Measurements from ENCODE around the gene RBM20. TPM values are rescaled to one million over a fixed set of nuclear protein-coding genes. Genes with fewer than 3 reads are reported as not detected.

Gene RBM20
- polyA plus RNA-seq, 1 donor (not counting 4 experiments of a cell fraction or from before 2014, with no cell fraction given): 0.01 TPM

DNA sequence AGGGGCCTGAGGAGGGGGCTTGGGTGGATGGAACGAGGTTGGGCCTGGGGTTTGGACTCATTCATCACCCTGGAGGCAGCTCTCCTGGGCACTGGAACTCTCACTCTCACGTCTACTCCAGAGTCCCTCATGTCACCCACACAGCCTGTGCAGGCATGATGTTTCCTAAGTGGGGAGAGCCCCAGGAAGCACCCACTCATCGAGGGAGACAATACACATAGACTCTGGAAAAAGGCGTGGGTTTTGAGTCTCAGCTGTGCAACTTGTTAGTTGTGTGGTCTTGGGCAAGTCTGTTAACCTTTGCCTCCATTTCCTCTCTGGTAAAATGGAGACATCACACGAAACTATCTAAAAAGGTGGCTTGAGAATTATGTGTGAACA, 25.9 kb upstream of the RBM20 start:
- H3K4me3 ChIP-seq (ENCODE audit: control insufficient read depth in 2 of 3, extremely low read depth in 1 of 3, insufficient read depth in 2 of 3, low read depth in 1 of 3, low read length in 3 of 3): no peak overlapping the region
- H4K20me1 ChIP-seq (ENCODE audit: control insufficient read depth, extremely low read depth, insufficient read depth, low read length): no peaks in the 10 kb centered on the region
- no peak for DNase-seq (ENCODE audit: low read depth, low spot score)
- no peaks in the 10 kb centered on the region for H3K79me2 ChIP-seq (ENCODE audit: control insufficient read depth, insufficient read depth, low read length)
- no peak overlapping the region for H3K9ac ChIP-seq (ENCODE audit: control insufficient read depth, extremely low read depth, insufficient read depth, low read length)
- TF ChIP-seq, protein P1, sequence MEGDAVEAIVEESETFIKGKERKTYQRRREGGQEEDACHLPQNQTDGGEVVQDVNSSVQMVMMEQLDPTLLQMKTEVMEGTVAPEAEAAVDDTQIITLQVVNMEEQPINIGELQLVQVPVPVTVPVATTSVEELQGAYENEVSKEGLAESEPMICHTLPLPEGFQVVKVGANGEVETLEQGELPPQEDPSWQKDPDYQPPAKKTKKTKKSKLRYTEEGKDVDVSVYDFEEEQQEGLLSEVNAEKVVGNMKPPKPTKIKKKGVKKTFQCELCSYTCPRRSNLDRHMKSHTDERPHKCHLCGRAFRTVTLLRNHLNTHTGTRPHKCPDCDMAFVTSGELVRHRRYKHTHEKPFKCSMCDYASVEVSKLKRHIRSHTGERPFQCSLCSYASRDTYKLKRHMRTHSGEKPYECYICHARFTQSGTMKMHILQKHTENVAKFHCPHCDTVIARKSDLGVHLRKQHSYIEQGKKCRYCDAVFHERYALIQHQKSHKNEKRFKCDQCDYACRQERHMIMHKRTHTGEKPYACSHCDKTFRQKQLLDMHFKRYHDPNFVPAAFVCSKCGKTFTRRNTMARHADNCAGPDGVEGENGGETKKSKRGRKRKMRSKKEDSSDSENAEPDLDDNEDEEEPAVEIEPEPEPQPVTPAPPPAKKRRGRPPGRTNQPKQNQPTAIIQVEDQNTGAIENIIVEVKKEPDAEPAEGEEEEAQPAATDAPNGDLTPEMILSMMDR (optimal IDR thresholded peaks at IDR 0.05 in 1 of 3, IDR thresholded peaks at IDR 0.05 in 1 of 3, conservative IDR thresholded peaks at IDR 0.05 in 1 of 3; ENCODE audit: extremely low read depth in 1 of 3, insufficient read depth in 2 of 3, low read length in 3 of 3): no peak
- TF ChIP-seq EZH2 (IDR thresholded peaks at IDR 0.05; ENCODE audit: low read length): no peak
- FAIRE-seq: no peak
- no peak overlapping the region for H3K4me2 ChIP-seq (ENCODE audit: control insufficient read depth, extremely low read depth, insufficient read depth, low read depth, low read length)
- H3K9me3 ChIP-seq (ENCODE audit: control insufficient read depth, low read depth, low read length): no peaks in the 10 kb centered on the region
- H3K27me3 ChIP-seq (ENCODE audit: control insufficient read depth, extremely low read depth, insufficient read depth, low read length): no peaks in the 10 kb centered on the region
- no peak overlapping the region for H3K27ac ChIP-seq (ENCODE audit: control insufficient read depth, insufficient read depth, low read length)
- no peaks in the 10 kb centered on the region for H3K4me1 ChIP-seq (ENCODE audit: control insufficient read depth, extremely low read depth, insufficient read depth, low read length)
- H3K36me3 ChIP-seq (ENCODE audit: control insufficient read depth in 2 of 2, extremely low read depth in 1 of 2, insufficient read depth in 2 of 2, low read length in 2 of 2): no peaks in the 10 kb centered on the region
- H3K9me1 ChIP-seq (ENCODE audit: control insufficient read depth, extremely low read depth, insufficient read depth, low read length): no peaks in the 10 kb centered on the region
- dilution Hi-C loops (cut with MboI; ENCODE audit: extremely low pct_ligation_motif_present, low sequenced_read_pairs): no loop called here
- no peak overlapping the region for H2AFZ ChIP-seq (ENCODE audit: control insufficient read depth, low read length)

DNA sequence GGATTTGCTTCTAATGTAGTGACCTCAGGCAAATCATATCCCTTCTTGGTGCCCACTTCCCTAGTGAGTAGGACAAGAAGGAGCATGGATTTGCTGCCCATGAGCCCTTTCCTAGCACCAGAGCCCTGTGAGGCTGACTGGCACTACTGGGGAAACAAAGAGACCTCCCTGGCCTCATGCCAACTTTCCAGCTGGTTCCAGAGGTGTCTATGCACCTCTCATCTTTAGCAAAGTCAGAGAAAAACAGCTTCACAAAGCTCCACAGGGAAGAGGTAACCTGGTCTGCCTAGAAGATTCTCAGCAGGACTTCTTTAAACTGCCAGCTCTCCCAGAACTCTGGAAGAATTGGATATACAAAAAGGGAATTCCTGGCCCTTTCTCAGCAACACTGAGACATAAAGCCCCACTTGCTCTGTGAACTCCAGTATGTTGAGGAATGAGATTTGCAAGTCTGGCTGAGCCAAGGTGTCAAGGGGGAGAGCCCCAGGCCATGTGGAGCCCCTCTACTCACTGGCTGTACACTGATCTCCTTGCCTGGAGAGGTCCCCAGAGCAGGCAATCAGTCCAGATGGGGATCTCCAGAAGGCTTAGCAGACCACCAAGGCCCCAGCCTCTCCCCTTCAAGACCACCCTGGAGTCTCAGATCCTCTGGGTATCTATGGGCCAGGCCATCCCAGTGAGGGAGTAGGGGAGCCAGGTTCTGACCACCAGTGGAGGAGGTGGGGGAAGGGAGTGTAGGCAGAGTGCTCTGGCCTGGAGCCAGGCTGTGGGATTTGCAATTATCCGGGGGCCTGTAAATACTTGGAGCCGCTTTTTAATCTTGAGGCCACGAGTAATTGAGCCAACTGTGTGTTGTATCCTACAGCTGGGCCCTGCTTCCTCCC, 24.4 kb upstream of the RBM20 start:
- Histone ChIP-seq H3K4me1 (ENCODE audit: control insufficient read depth, extremely low read depth, insufficient read depth, low read length) (no peaks in the 10 kb centered on the region), H3K36me3 (ENCODE audit: control insufficient read depth in 2 of 2, extremely low read depth in 1 of 2, insufficient read depth in 2 of 2, low read length in 2 of 2) (no peaks in the 10 kb centered on the region)
- no peak for FAIRE-seq

More for the DNA sequence above, 24.4 kb upstream of the RBM20 start:
- no peaks in the 10 kb centered on the region for H3K9me1 ChIP-seq (ENCODE audit: control insufficient read depth, extremely low read depth, insufficient read depth, low read length)
- dilution Hi-C loops (cut with MboI; ENCODE audit: extremely low pct_ligation_motif_present, low sequenced_read_pairs): no loop called here
- no peaks in the 10 kb centered on the region for H3K27me3 ChIP-seq (ENCODE audit: control insufficient read depth, extremely low read depth, insufficient read depth, low read length)
- TF ChIP-seq, protein P1 (optimal IDR thresholded peaks at IDR 0.05 in 1 of 3, IDR thresholded peaks at IDR 0.05 in 1 of 3, conservative IDR thresholded peaks at IDR 0.05 in 1 of 3; ENCODE audit: extremely low read depth in 1 of 3, insufficient read depth in 2 of 3, low read length in 3 of 3): no peak
- TF ChIP-seq EZH2 (IDR thresholded peaks at IDR 0.05; ENCODE audit: low read length): no peak
- H2AFZ ChIP-seq (ENCODE audit: control insufficient read depth, low read length): no peak overlapping the region
- no peak for DNase-seq (ENCODE audit: low read depth, low spot score)
- H3K27ac ChIP-seq (ENCODE audit: control insufficient read depth, insufficient read depth, low read length): no peak overlapping the region
- no peak overlapping the region for H3K4me2 ChIP-seq (ENCODE audit: control insufficient read depth, extremely low read depth, insufficient read depth, low read depth, low read length)
- no peaks in the 10 kb centered on the region for H4K20me1 ChIP-seq (ENCODE audit: control insufficient read depth, extremely low read depth, insufficient read depth, low read length)
- H3K9ac ChIP-seq (ENCODE audit: control insufficient read depth, extremely low read depth, insufficient read depth, low read length): no peak overlapping the region
- no peak overlapping the region for H3K4me3 ChIP-seq (ENCODE audit: control insufficient read depth in 2 of 3, extremely low read depth in 1 of 3, insufficient read depth in 2 of 3, low read depth in 1 of 3, low read length in 3 of 3)
- H3K9me3 ChIP-seq (ENCODE audit: control insufficient read depth, low read depth, low read length): no peaks in the 10 kb centered on the region
- H3K79me2 ChIP-seq (ENCODE audit: control insufficient read depth, insufficient read depth, low read length): no peaks in the 10 kb centered on the region

All from keratinocyte (primary cell).